ENCODE data around the gene NDUFAF5. TPM values are rescaled to one million over a fixed set of nuclear protein-coding genes. Genes with fewer than 3 reads are reported as not detected.

The NDUFAF5 gene
- total RNA-seq, 1 experiment from 2014 or later: 44.1 TPM

GRCh38 chr20:13799974-13800373 is 15.1 kb downstream of the NDUFAF5 start:
- intact Hi-C loops (cut with micrococcal nuclease): no loop called here
- peak overlapping the region; percentile 7 for H3K27ac Mint-ChIP-seq (ENCODE audit: low read depth, unreplicated experiment)
- peaks cover 21% of the 10 kb centered on the region for H3K4me1 Mint-ChIP-seq (ENCODE audit: insufficient read depth, unreplicated experiment)
- H3K36me3 Mint-ChIP-seq (ENCODE audit: insufficient read depth, unreplicated experiment): peaks cover 78% of the 10 kb centered on the region
- no peak for DNase-seq (ENCODE audit: unreplicated experiment)
- POLR2A ChIA-PET: interaction anchor here (0.8 to 12.9 kb wide), 9 partner anchors 9 to 255 kb away, joined by 3 to 121 read pairs (median 6); partner anchors contain the start of genes ESF1, MACROD2 and NDUFAF5
- H3K9me3 Mint-ChIP-seq (ENCODE audit: unreplicated experiment): no peaks in the 10 kb centered on the region
- peak overlapping the region; percentile 17 for H3K4me3 Mint-ChIP-seq (ENCODE audit: unreplicated experiment)
- no TSS peak for BruUV-seq (replicated peaks)
- TF ChIP-seq CTCF (IDR thresholded peaks at IDR 0.05; ENCODE audit: unreplicated experiment): no peak
- no peaks in the 10 kb centered on the region for H3K27me3 Mint-ChIP-seq (ENCODE audit: insufficient read depth, unreplicated experiment)
- CTCF ChIA-PET: interaction anchor here (0.5 to 5.7 kb wide), 7 partner anchors 12 to 254 kb away, joined by 3 to 48 read pairs (median 6); partner anchors contain the start of genes ESF1 and NDUFAF5

- peak overlapping the region; percentile 7 for H3K27ac Mint-ChIP-seq (ENCODE audit: low read depth, unreplicated experiment)
- no peak for TF ChIP-seq CTCF (IDR thresholded peaks at IDR 0.05; ENCODE audit: unreplicated experiment)
- peaks cover 76% of the 10 kb centered on the region for H3K36me3 Mint-ChIP-seq (ENCODE audit: insufficient read depth, unreplicated experiment)
- H3K27me3 Mint-ChIP-seq (ENCODE audit: insufficient read depth, unreplicated experiment): no peaks in the 10 kb centered on the region
- POLR2A ChIA-PET: interaction anchor here (0.6 to 12.9 kb wide), 14 partner anchors 10 to 1197 kb away, joined by 3 to 121 read pairs (median 4); partner anchors contain the start of genes ESF1, MACROD2 and NDUFAF5
- peak; percentile 98 for DNase-seq (ENCODE audit: unreplicated experiment)
- peak overlapping the region; percentile 39 for H3K4me3 Mint-ChIP-seq (ENCODE audit: unreplicated experiment)
- H3K4me1 Mint-ChIP-seq (ENCODE audit: insufficient read depth, unreplicated experiment): peaks cover 21% of the 10 kb centered on the region
- CTCF ChIA-PET: interaction anchor here (0.6 to 5.7 kb wide), 6 partner anchors 12 to 254 kb away, joined by 3 to 48 read pairs (median 9); partner anchors contain the start of genes ESF1 and NDUFAF5
- no peaks in the 10 kb centered on the region for H3K9me3 Mint-ChIP-seq (ENCODE audit: unreplicated experiment)
- no TSS peak for BruUV-seq (replicated peaks)
- intact Hi-C loops (cut with micrococcal nuclease): no loop called here
Measured at GRCh38 chr20:13800728-13801134, 15.9 kb downstream of the NDUFAF5 start.

GRCh38 chr20:13809373-13809772 is 24.5 kb downstream of the NDUFAF5 start:
- no peak for DNase-seq (ENCODE audit: unreplicated experiment)
- Mint-ChIP-seq H3K27ac (ENCODE audit: low read depth, unreplicated experiment) (no peak overlapping the region), H3K4me3 (ENCODE audit: unreplicated experiment) (no peak overlapping the region), H3K27me3 (ENCODE audit: insufficient read depth, unreplicated experiment) (no peaks in the 10 kb centered on the region), H3K4me1 (ENCODE audit: insufficient read depth, unreplicated experiment) (no peaks in the 10 kb centered on the region), H3K36me3 (ENCODE audit: insufficient read depth, unreplicated experiment) (peaks cover 37% of the 10 kb centered on the region), H3K9me3 (ENCODE audit: unreplicated experiment) (no peaks in the 10 kb centered on the region)
- ChIA-PET POLR2A (interaction anchor here (0.7 kb wide), 2 partner anchors 9 to 170 kb away, joined by 3 read pairs; no protein-coding TSS in a partner anchor), CTCF (interaction anchor here (9.2 kb wide), 1 partner anchor 10 kb away, joined by 100 read pairs; no protein-coding TSS in a partner anchor)
- TF ChIP-seq CTCF (IDR thresholded peaks at IDR 0.05; ENCODE audit: unreplicated experiment): no peak
- intact Hi-C loops (cut with micrococcal nuclease): no loop called here
- no TSS peak for BruUV-seq (replicated peaks)

GRCh38 chr20:13809855-13810254 is 25.0 kb downstream of the NDUFAF5 start:
- POLR2A ChIA-PET: interaction anchor here (0.7 kb wide), 2 partner anchors 8 to 64 kb away, joined by 3 to 4 read pairs; no protein-coding TSS in a partner anchor
- no peak overlapping the region for H3K27ac Mint-ChIP-seq (ENCODE audit: low read depth, unreplicated experiment)
- H3K9me3 Mint-ChIP-seq (ENCODE audit: unreplicated experiment): no peaks in the 10 kb centered on the region
- no peaks in the 10 kb centered on the region for H3K27me3 Mint-ChIP-seq (ENCODE audit: insufficient read depth, unreplicated experiment)
- peaks cover 40% of the 10 kb centered on the region for H3K36me3 Mint-ChIP-seq (ENCODE audit: insufficient read depth, unreplicated experiment)
- no peaks in the 10 kb centered on the region for H3K4me1 Mint-ChIP-seq (ENCODE audit: insufficient read depth, unreplicated experiment)
- CTCF ChIA-PET: interaction anchor here (9.2 kb wide), 1 partner anchor 9 kb away, joined by 100 read pairs; no protein-coding TSS in a partner anchor
- no peak for DNase-seq (ENCODE audit: unreplicated experiment)
- H3K4me3 Mint-ChIP-seq (ENCODE audit: unreplicated experiment): no peak overlapping the region
- no peak for TF ChIP-seq CTCF (IDR thresholded peaks at IDR 0.05; ENCODE audit: unreplicated experiment)
- BruUV-seq (replicated peaks): no TSS peak
- intact Hi-C loops (cut with micrococcal nuclease): no loop called here
